HepG2 (cell line): ENCODE results near the gene NOX3. TPM values are rescaled to one million over a fixed set of nuclear protein-coding genes. Genes with fewer than 3 reads are reported as not detected.
A peak's percentile ranks its signal among the peaks of the same experiment; 100 is the strongest.

ENCODE experiments used
- ATF5 ChIP-seq: sonication (generic); formaldehyde crosslinking; IDR thresholded peaks from 2 replicates; pipeline ENCODE4 v1.4.0; 2020; ENCODE audit warnings: mild to moderate bottlenecking, low read depth, missing genetic modification reagents
- FOXO1 ChIP-seq: sonication (generic); formaldehyde crosslinking; IDR thresholded peaks from 2 replicates; pipeline ENCODE4 v1.4.0; 2020; ENCODE audit warnings: missing genetic modification reagents
- FOXO4 ChIP-seq: sonication (generic); formaldehyde crosslinking; conservative IDR thresholded peaks from 2 replicates; pipeline ENCODE4 v1.8.1; 2023; ENCODE audit warnings: missing genetic modification reagents
- GATAD1 ChIP-seq: IDR thresholded peaks from 2 replicates; pipeline ENCODE4 v1.6.1; 2016; ENCODE audit warnings: missing genetic modification reagents, missing compliant biosample characterization
- HHEX ChIP-seq: IDR thresholded peaks from 2 replicates; pipeline ENCODE4 v1.6.1; 2016; ENCODE audit warnings: control low read depth
- HOXD1 ChIP-seq: sonication (generic); formaldehyde crosslinking; IDR thresholded peaks from 2 replicates; pipeline ENCODE4 v1.5.0; 2020; ENCODE audit warnings: missing genetic modification reagents
- RCOR2 ChIP-seq: IDR thresholded peaks from 2 replicates; pipeline ENCODE4 v1.6.1; 2016; ENCODE audit warnings: missing biosample characterization, missing genetic modification reagents
- SMARCC2 ChIP-seq: fragments of 450-650 bp; IDR thresholded peaks from 2 replicates; pipeline ENCODE4 v1.6.1; 2017; ENCODE audit warnings: antibody characterized with exemption, mild to moderate bottlenecking
- TRIM22 ChIP-seq: fragments of 450-650 bp; IDR thresholded peaks from 2 replicates; pipeline ENCODE4 v1.6.1; 2017
- ZBED4 ChIP-seq: sonication (generic); formaldehyde crosslinking; IDR thresholded peaks from 2 replicates; pipeline ENCODE4 v1.4.0; 2020; ENCODE audit warnings: missing genetic modification reagents, borderline replicate concordance
- ZNF160 ChIP-seq: sonication (generic); formaldehyde crosslinking; IDR thresholded peaks from 2 replicates; pipeline ENCODE4 v1.8.0; 2022; ENCODE audit warnings: mild to moderate bottlenecking, inconsistent platforms, missing genetic modification reagents
- ZNF205 ChIP-seq: IDR thresholded peaks from 2 replicates; pipeline ENCODE4 v1.6.1; 2018; ENCODE audit warnings: missing biosample characterization, missing genetic modification reagents
- ZNF407 ChIP-seq: sonication (generic); formaldehyde crosslinking; IDR thresholded peaks from one replicate; pipeline ENCODE4 v1.5.1; 2020; ENCODE audit warnings: mild to moderate bottlenecking, missing genetic modification reagents; ENCODE audit errors: not compliant biosample characterization
- ZNF556 ChIP-seq: sonication (generic); formaldehyde crosslinking; IDR thresholded peaks from 2 replicates; pipeline ENCODE4 v1.4.0; 2020; ENCODE audit warnings: mild to moderate bottlenecking, missing genetic modification reagents, borderline replicate concordance
- polyA plus RNA-seq, 8 experiments: library from polyadenylated mRNA; depleted of rRNA in 3 of 8; stranded (reverse) in 7 of 8; unstranded in 1 of 8; fragments of >200 nt; fragmentation: Illumina TruSeq in 4 of 8; extraction: Trizol in 4 of 8; gene quantifications; 2 replicates each; pipeline versions ENCODE4 v1.2.1 to v1.2.3, GENCODE V29; 2011 to 2016; ENCODE audit warnings: low read depth in 4 of 8, missing spikeins in 1 of 8, mixed read lengths in 1 of 8; ENCODE audit not compliant: insufficient read depth in 1 of 8
- total RNA-seq, 5 experiments: library from RNA; depleted of rRNA; stranded (reverse); fragments of >200 nt; fragmentation: Illumina TruSeq; extraction: Trizol; gene quantifications; 2 replicates each; pipeline ENCODE4 v1.2.3, GENCODE V29; 2016; ENCODE audit warnings: low read depth in 1 of 5

The NOX3 gene
- total and polyA plus RNA-seq, 2 of the 13 experiments (the other 11 are each of a cell fraction or from before 2014, with no cell fraction given): 0.09 to 0.18 TPM

GRCh38 chr6:155486721-155487294 is 31.2 kb upstream of the NOX3 start (continued):
- no peak for TF ChIP-seq ZNF407 (CRISPR knock-in tag)
- peak; percentile 95 for TF ChIP-seq HHEX (CRISPR knock-in tag)
- peak; percentile 78; the same call in 1 of the 2 replicates for TF ChIP-seq ZNF160 (CRISPR knock-in tag)
- TF ChIP-seq ZBED4 (CRISPR knock-in tag): peak; percentile 94
- TF ChIP-seq ZNF205 (CRISPR knock-in tag): peak; percentile 91
- no peak for TF ChIP-seq SMARCC2
- TF ChIP-seq TRIM22: no peak
- TF ChIP-seq FOXO1 (CRISPR knock-in tag): peak; percentile 99
- no peak for TF ChIP-seq ATF5 (CRISPR knock-in tag)
- TF ChIP-seq RCOR2 (CRISPR knock-in tag): peak; percentile 99
- no peak for TF ChIP-seq FOXO4 (CRISPR knock-in tag)
- TF ChIP-seq ZNF556: peak; percentile 86; the same call in 1 of the 2 replicates
- peak; percentile 66; the same call in 1 of the 2 replicates for TF ChIP-seq GATAD1 (CRISPR knock-in tag)
- peak; percentile 96 for TF ChIP-seq HOXD1 (CRISPR knock-in tag)
